ENCODE results near the gene ADH1A.

- no peak for TF ChIP-seq POLR2A (IDR thresholded peaks at IDR 0.05)
- no peak for TF ChIP-seq CTCF (IDR thresholded peaks at IDR 0.05)
- TF ChIP-seq POLR2AphosphoS5 (IDR thresholded peaks at IDR 0.05), result no peak
Measured at GRCh38 chr4:99334880-99335279, 44.1 kb upstream of the ADH1A start.

Data from prostate gland (tissue), 2 donors.